ENCODE measurements around the gene ZNF436. TPM values are rescaled to one million over a fixed set of nuclear protein-coding genes. Genes with fewer than 3 reads are reported as not detected.

ZNF436 gene
- polyA plus RNA-seq, 1 donor from 2014 or later = 27.1 TPM

DNA sequence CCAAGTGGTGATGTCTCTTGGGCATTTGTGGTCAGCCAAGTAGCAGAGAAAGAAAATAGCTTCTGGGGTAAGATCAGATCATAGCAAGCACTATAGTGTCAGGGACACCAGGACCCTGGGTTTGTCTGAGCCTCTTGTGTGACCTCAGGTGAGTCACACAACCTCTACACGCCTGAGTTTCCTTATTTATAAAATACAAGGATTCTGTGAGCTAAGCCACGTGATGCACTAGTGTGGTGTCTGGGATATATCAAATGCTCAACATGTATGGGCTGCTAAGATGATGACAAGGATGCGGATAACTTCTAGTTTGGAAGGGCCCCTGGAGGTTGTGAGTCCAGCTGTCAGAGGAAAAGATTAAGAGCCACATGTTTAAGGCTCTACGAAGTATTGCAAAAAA is 24.5 kb upstream of the ZNF436 start:
- H2AFZ ChIP-seq (ENCODE audit: low read depth, low read length) = no peak overlapping the region
- no peak for TF ChIP-seq TAF1 (IDR thresholded peaks at IDR 0.05; ENCODE audit: low read depth)
- no peak for TF ChIP-seq SMC3 (conservative IDR thresholded peaks at IDR 0.05; ENCODE audit: poor library complexity)
- TF ChIP-seq, protein P1, sequence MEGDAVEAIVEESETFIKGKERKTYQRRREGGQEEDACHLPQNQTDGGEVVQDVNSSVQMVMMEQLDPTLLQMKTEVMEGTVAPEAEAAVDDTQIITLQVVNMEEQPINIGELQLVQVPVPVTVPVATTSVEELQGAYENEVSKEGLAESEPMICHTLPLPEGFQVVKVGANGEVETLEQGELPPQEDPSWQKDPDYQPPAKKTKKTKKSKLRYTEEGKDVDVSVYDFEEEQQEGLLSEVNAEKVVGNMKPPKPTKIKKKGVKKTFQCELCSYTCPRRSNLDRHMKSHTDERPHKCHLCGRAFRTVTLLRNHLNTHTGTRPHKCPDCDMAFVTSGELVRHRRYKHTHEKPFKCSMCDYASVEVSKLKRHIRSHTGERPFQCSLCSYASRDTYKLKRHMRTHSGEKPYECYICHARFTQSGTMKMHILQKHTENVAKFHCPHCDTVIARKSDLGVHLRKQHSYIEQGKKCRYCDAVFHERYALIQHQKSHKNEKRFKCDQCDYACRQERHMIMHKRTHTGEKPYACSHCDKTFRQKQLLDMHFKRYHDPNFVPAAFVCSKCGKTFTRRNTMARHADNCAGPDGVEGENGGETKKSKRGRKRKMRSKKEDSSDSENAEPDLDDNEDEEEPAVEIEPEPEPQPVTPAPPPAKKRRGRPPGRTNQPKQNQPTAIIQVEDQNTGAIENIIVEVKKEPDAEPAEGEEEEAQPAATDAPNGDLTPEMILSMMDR (IDR thresholded peaks at IDR 0.05; ENCODE audit: poor library complexity, severe bottlenecking) = no peak
- no peak for TF ChIP-seq POLR2AphosphoS5 (IDR thresholded peaks at IDR 0.05)
- TF ChIP-seq MXI1 (conservative IDR thresholded peaks at IDR 0.05; ENCODE audit: poor library complexity, severe bottlenecking) = no peak
- no peak for TF ChIP-seq RAD21 (conservative IDR thresholded peaks at IDR 0.05)
- no peak for TF ChIP-seq EP300 (conservative IDR thresholded peaks at IDR 0.05; ENCODE audit: poor library complexity, severe bottlenecking)
- TF ChIP-seq, protein P2, sequence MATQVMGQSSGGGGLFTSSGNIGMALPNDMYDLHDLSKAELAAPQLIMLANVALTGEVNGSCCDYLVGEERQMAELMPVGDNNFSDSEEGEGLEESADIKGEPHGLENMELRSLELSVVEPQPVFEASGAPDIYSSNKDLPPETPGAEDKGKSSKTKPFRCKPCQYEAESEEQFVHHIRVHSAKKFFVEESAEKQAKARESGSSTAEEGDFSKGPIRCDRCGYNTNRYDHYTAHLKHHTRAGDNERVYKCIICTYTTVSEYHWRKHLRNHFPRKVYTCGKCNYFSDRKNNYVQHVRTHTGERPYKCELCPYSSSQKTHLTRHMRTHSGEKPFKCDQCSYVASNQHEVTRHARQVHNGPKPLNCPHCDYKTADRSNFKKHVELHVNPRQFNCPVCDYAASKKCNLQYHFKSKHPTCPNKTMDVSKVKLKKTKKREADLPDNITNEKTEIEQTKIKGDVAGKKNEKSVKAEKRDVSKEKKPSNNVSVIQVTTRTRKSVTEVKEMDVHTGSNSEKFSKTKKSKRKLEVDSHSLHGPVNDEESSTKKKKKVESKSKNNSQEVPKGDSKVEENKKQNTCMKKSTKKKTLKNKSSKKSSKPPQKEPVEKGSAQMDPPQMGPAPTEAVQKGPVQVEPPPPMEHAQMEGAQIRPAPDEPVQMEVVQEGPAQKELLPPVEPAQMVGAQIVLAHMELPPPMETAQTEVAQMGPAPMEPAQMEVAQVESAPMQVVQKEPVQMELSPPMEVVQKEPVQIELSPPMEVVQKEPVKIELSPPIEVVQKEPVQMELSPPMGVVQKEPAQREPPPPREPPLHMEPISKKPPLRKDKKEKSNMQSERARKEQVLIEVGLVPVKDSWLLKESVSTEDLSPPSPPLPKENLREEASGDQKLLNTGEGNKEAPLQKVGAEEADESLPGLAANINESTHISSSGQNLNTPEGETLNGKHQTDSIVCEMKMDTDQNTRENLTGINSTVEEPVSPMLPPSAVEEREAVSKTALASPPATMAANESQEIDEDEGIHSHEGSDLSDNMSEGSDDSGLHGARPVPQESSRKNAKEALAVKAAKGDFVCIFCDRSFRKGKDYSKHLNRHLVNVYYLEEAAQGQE (IDR thresholded peaks at IDR 0.05; ENCODE audit: borderline replicate concordance) = no peak
- no peak for TF ChIP-seq EZH2 (IDR thresholded peaks at IDR 0.05; ENCODE audit: borderline replicate concordance, insufficient read depth, low read length, poor library complexity, severe bottlenecking)
- no peaks in the 10 kb centered on the region for H3K79me2 ChIP-seq (replicated peaks; ENCODE audit: insufficient read depth, low read length)
- no peak overlapping the region for H3K4me3 ChIP-seq (ENCODE audit: low read length)
- no peaks in the 10 kb centered on the region for H4K20me1 ChIP-seq (ENCODE audit: insufficient read depth)
- no peaks in the 10 kb centered on the region for H3K27me3 ChIP-seq (ENCODE audit: insufficient read depth, low read depth, low read length)
- H3K4me2 ChIP-seq (ENCODE audit: low read length) = no peak overlapping the region
- H3K27ac ChIP-seq (ENCODE audit: low read length) = no peak overlapping the region
- no peaks in the 10 kb centered on the region for H3K9me2 ChIP-seq (ENCODE audit: insufficient read depth, low read length)
- no peak overlapping the region for H3K9ac ChIP-seq (ENCODE audit: low read length)
- no peaks in the 10 kb centered on the region for H3F3A ChIP-seq (ENCODE audit: insufficient read depth, low read length, poor library complexity, severe bottlenecking)
- H3K9me3 ChIP-seq (ENCODE audit: low read length) = no peaks in the 10 kb centered on the region
- H3K36me3 ChIP-seq (ENCODE audit: insufficient read depth, low read length) = no peaks in the 10 kb centered on the region

DNA sequence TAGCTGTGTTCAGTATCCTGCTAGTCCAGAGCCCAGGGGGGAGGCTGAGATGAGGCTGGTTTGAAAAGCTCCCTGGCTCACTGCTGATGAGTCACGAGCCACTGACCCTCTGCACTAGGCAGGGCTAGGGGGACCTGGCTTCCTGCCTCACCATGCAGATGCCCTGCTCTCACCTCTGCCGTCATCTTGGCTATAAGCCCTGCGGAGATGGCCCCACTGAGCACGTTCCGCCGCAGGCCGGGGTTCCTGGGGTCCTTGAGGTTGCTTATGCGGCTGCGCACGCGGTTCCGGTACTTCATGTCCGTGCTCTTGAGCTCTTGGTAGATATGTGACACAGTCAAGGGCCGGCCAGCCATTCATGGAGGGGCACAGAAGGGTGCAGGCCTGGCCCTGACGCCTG is 24.1 kb upstream of the ZNF436 start:
- no peaks in the 10 kb centered on the region for H3K36me3 ChIP-seq (ENCODE audit: insufficient read depth, low read length)
- H3K4me2 ChIP-seq (ENCODE audit: low read length) = no peak overlapping the region
- no peak overlapping the region for H3K9ac ChIP-seq (ENCODE audit: low read length)
- H3F3A ChIP-seq (ENCODE audit: insufficient read depth, low read length, poor library complexity, severe bottlenecking) = no peaks in the 10 kb centered on the region
- H3K9me2 ChIP-seq (ENCODE audit: insufficient read depth, low read length) = no peaks in the 10 kb centered on the region
- H4K20me1 ChIP-seq (ENCODE audit: insufficient read depth) = no peaks in the 10 kb centered on the region
- no peaks in the 10 kb centered on the region for H3K9me3 ChIP-seq (ENCODE audit: low read length)
- H3K27ac ChIP-seq (ENCODE audit: low read length) = no peak overlapping the region
- no peak overlapping the region for H2AFZ ChIP-seq (ENCODE audit: low read depth, low read length)
- TF ChIP-seq POLR2AphosphoS5 (IDR thresholded peaks at IDR 0.05) = no peak
- no peak overlapping the region for H3K4me3 ChIP-seq (ENCODE audit: low read length)
- no peaks in the 10 kb centered on the region for H3K79me2 ChIP-seq (replicated peaks; ENCODE audit: insufficient read depth, low read length)
- no peaks in the 10 kb centered on the region for H3K27me3 ChIP-seq (ENCODE audit: insufficient read depth, low read depth, low read length)

Measured in neural cell (in vitro differentiated cells).